GM18907 (cell line): Measurements from ENCODE around the gene EFCAB8.
"Not testable (repeated sequence)": the region's sequence is repeated elsewhere in the genome, so short reads cannot be mapped to it uniquely, and the experiment has no call there.

ENCODE experiments used
- ATAC-seq: cut with Tn5 transposase; IDR thresholded peaks from one replicate; pipeline ENCODE4 v1.9.1; 2021; ENCODE audit warnings: mild to moderate bottlenecking, moderate library complexity; ENCODE audit not compliant: unreplicated experiment

Gene EFCAB8

DNA sequence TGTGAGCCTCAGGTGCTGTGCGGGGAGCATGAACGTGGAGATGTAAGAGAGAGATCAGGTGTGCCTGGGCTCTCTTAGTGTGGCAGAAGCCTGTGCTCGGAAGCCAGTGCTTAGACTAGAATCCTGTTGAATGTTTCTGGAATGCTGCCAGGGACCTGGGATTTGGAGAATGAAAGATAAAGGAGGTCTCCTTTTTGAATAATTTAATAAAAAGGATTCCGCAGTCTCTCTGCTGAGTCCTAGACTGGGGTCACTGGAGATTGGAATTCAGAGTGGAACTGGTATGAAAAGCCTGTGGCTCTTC lies 18.8 kb upstream of the EFCAB8 start:
- ATAC-seq: no peak

DNA sequence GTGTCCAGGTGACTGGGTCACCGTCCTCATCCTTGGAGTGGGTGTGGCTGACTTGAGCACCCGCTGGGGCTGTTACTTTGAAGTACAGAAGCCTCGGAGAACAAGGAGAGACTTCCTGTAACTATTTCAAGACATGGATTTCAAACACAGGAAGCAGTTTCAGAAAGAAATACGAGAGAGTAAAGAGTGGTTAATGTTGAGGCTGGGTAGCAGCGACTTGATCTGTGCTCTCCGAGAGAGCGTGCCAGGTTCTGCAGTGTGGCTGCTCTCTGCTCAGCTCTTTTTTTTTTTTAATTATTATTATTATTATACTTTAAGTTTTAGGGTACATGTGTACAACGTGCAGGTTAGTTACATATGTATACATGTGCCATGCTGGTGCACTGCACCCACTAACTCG lies 17.5 kb upstream of the EFCAB8 start:
- no peak for ATAC-seq

DNA sequence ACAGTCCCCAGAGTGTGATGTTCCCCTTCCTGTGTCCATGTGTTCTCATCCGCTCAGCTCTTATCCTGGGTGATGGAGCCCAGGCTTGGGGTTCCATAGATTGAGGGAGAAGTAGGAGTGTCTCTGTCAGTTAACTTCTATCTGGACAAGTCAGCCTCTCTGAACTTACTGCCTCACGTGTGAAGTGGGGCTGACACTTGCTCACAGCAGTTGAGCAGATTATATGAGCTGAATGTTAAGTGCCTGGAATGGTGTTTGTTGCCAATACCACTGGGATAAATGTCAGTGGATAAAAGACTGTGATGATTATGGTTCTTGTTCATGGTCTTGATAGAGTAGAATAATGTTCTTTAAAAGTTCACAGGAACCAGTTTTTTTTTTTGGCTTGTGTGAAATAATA lies 17.1 kb upstream of the EFCAB8 start:
- no peak for ATAC-seq

DNA sequence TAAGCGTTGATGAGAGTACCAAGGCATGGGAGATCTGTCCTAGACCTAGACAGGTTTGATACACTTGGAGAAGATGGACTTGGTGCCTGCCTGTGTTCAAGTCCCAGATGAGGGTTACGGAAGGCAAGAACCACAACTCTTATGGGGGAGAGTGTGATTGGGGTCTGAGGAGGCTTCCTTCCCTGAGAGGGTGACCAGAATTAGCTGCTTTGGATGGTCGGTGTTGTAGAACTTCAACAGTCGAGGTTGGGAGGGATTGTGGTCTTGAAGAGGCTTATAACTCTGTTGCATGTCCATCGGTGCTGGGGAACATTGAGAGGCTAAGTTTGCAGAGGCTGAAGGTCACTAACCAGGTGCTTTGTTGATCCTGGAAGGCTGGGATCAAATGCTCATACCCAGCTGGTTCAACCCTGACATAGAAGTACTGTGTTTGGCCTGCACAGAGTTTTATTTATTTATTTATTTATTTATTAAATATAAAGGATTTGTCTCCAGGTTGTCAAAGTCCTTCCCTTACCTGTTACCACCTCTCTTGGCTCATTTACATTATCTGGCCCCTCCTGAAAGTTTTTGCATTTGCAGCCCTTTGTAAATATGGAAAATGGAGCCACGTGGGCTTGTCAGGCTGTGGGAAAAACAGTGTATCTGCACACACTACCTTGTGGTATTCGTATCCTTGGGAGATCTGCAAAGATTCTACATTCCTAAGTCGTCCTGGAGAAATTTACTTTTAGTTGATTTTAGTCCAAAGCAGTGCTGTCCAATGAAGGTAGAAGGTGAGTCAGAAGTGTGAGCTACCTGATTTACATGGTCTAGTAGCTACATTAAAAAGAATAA lies 15.8 kb upstream of the EFCAB8 start:
- no peak for ATAC-seq

- no peak for ATAC-seq
Observed at GRCh38 chr20:32845786-32846185, 12.9 kb upstream of the EFCAB8 start.

DNA sequence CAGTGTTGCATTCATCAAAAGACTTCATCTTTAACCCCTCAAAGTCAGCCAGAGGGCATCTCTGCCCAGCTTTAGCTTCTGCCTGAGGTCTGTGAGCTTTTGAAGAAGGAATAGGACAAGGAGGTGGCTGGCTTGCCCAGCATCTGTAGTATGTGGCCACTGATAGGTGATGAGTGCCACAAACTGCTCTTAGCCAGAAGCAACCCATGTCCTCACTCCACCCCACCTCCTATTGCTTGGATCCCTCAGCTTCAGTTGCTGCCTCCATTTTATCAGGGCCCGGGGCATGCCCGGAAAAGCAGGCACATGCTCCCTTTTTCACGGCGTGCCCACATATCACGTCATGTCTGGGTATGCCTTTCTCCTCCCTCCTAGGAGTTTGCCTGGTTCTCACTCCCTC lies 11.9 kb upstream of the EFCAB8 start:
- ATAC-seq: no peak

DNA sequence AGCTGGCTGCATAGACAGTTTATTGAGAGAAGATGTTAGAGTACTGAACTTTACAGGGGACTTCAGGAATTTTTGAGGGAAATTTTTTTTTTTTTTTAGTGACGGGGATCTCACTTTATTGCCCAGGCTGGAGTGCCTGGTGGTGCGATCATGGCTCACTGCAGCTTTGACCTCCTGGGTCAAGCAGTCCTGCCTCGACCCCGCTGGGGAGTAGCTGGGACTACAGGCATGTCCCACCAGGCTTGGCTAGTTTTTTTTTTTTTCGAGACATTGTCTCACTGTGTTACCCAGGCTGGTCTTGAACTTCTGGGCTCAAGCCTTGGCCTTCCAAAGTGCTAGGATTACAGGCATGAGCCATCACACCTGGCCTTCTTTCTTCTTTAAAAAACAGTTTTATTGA lies 10.8 kb upstream of the EFCAB8 start:
- ATAC-seq: no peak

- no peak for ATAC-seq
Observed at GRCh38 chr20:32848846-32849245, 9.9 kb upstream of the EFCAB8 start.

- no peak for ATAC-seq
Observed at GRCh38 chr20:32849577-32849976, 9.1 kb upstream of the EFCAB8 start.

DNA sequence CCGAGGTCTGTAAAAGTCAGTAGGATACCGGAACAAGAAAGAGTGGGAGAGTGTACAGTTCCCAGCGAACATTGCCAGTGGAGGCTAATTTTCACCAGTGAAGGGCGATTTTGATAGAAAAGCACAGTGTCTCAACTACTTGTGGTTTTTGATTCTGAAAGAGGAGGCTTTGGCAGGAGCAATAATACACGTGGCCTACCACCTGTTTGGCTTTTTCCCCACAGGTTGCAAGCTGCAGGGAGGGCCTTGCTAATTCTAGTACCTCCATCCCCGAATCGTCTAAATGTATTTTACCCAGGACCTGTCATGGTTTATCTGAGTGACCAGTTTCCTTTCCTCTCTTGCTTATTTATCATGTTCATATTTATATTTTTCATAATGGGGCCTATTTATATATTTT lies 3.3 kb upstream of the EFCAB8 start:
- no peak for ATAC-seq

DNA sequence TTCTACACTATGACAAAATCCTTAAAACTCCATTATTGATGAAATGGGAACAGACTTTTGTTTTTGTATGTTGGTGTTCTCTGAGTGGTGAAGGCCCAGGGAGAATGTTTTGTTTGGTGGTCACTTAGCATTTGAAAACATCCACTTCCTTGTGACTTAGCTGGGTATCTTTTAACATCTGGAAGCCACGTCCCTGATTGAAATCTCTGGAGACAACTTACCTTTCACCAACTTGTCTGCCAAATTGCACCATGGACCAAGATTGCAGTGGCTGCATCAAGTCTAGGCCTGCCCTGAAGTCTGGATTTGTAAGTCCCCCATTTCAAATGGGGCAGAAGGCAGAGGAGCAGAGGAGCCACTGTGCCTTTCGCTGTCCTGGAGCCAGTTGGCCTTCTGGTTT lies 534 bp upstream of the EFCAB8 start:
- no peak for ATAC-seq

DNA sequence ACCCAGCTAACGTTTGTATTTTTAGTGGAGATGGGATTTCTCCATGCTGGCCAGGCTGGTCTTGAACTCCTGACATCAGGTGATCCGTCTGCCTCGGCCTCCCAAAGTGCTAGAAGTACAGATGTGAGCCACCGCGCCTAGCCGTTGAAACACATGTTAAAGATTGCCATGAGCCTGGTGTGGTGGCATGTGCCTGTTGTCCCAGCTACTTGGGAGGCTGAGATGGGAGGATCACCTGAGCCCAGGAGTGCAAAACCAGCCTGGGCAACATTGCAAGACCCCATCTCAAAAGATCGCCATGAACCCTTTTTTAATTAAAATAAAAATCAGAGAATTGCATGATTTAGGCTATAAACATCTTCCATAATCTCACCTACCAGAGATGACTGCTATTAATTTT lies 2.7 kb downstream of the EFCAB8 start:
- no peak for ATAC-seq

- no peak for ATAC-seq
Observed at GRCh38 chr20:32869562-32869961, 10.8 kb downstream of the EFCAB8 start.

DNA sequence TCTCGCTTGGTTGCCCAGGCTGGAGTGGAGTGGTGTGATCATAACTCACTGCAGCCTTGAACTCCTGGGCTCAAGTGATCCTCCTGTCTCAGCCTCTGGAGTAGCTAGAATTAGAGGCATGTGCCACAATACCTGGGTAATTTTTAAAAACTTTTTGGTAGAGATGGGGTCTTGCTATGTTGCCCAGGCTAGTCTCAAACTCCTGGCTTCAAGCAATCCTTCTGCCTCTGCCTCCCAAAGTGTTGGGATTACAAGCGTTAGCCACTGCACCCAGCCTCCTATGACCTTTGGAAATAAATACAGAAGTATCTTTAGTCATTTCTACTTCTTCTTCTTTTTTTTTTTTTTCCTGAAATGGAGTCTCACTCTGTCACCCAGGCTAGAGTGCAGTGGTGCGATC lies 11.8 kb downstream of the EFCAB8 start:
- ATAC-seq: not testable (repeated sequence)

DNA sequence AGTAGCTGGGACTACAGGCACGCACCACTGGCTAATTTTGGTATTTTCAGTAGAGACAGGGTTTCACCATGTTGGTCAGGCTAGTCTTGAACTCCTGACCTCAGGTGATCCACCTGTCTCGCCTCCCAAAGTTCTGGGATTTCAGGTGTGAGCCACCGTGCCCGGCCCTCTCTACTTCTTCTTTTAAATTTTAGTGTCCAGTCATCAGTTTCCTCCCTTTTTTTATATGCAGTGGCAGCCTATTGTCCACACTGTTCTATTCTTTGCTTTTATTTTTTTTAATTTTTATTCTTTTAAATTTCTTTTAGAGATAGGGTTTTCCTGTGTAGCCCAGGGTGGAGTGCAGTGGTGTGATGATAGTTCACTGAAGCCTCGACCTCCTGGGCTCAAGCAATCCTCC lies 12.3 kb downstream of the EFCAB8 start:
- no peak for ATAC-seq

DNA sequence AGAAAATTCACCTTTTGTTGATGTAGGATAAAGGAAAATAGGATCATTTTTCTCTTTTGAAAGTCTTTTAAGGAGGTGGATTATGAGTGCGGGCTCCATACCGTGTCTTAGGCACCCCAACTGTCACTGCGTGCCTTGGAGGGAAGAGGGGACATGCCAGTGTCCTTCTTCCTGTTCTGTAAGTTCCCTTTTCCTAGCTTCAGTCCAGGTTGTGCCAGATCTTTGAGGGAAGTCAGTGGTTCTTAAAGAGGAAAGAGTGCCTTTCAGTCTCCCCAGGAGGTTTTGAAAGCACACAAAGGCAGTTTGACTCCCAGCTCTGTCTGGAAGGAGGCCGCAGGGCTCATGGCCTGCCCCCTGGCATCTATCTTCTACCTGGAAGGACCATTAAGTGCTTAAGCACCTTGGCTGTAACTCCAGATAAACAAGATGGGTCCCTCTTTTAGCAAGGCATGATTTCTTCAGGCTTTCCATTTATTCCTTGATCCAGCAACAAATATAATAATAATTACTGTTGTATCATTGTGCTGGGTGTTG lies 13.0 kb downstream of the EFCAB8 start:
- no peak for ATAC-seq

GRCh38 chr20:32872266-32872665 lies 13.5 kb downstream of the EFCAB8 start:
- ATAC-seq: no peak

DNA sequence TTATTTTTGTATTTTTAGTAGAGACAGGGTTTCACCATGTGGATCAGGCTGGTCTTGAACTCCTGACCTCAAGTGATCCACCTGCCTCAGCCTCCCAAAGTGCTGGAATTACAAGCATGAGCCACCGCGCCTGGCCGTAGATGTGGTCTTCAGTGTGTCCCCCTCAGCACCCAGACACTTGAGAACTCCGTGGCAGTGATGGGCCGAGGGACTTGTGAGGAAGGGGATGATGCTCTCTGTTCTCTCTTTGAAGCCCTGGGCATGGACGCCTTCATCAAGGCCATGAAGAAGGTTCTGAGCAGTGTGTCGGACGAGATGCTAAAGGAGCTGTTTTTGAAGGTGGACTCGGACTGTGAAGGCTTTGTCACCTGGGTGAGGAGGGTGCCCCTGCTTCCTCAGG lies 16.9 kb downstream of the EFCAB8 start:
- no peak for ATAC-seq

DNA sequence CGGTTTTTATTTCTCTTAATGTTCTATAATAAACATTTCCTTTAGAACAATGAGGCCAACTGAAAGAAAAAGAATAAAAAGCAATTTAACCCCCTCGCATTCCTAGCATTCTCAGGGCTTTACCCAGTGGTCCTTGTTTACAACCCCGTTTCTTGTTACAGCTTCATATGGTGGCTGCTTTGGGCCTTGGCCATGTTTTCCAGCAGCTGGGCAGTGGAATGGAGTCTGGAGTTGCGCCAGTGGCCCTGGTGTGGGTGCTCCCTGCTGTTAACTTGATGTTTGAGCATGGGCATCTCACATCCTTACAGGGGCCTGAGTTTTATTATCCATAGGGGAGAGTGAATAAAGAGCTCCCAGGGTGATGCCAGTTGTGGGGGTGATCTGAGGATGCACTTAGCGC lies 18.8 kb downstream of the EFCAB8 start:
- ATAC-seq: no peak

DNA sequence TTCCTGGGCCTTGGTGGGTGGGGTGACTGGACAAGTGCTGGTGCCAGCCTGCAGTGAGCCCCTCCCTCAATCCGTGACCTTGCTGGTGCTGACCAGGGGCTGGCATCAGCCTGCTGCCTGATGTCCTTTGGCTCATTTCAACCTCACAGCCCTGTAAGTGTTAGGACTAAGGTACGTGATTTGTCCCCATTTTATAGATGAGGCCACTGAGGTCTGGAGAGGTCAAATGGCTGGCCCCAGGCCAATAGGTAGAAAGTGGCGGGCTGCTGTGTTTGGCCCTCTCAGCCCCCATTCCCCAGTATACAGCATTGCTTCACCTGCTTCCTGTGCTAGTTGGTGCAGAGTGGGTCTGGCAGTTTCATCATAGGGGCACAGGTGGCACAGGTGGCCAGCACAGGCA lies 20.1 kb downstream of the EFCAB8 start:
- ATAC-seq: no peak

GRCh38 chr20:32879538-32879937 lies 20.8 kb downstream of the EFCAB8 start:
- ATAC-seq: no peak

GRCh38 chr20:32880635-32881034 lies 21.9 kb downstream of the EFCAB8 start:
- ATAC-seq: no peak

DNA sequence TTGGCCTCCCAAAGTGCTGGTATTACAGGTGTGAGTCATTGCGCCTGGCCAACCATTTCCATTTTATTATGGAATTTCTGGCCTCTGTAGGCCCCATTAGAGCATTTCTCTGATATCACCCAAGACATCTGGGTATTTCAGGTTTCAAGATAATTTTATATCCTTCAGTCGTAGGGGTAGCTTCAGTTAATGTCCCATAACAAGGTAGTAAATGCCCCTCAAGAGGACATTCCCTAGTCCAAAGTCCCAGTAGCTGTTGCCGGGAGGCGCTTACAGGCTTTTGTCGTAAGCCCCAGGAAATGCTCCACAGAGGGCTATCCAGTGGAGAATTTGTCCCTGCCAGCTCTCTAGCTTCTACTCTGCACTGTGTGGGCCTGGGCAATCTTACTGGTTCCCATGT lies 24.4 kb downstream of the EFCAB8 start:
- ATAC-seq: no peak
